ENCODE data around the gene TPCN2. TPM values are rescaled to one million over a fixed set of nuclear protein-coding genes. Genes with fewer than 3 reads are reported as not detected.

Gene TPCN2
- total and polyA plus RNA-seq, 11 donors: 4.1 to 17.6 (median 7.5) TPM

- TF ChIP-seq CTCF (IDR thresholded peaks at IDR 0.05): no peak
- TF ChIP-seq POLR2A (IDR thresholded peaks at IDR 0.05): no peak
- peaks cover 0 to 15% (median 1%) of the 10 kb centered on the region in 12 donors for H3K4me1 ChIP-seq
- H3K4me3 ChIP-seq: no peak overlapping the region
- no peak for ATAC-seq
- H3K27ac ChIP-seq: no peak overlapping the region
- no peaks in the 10 kb centered on the region for H3K27me3 ChIP-seq
- peaks cover 0 to 18% (median 4%) of the 10 kb centered on the region in 9 donors for H3K36me3 ChIP-seq
- H3K9me3 ChIP-seq: peaks cover 0 to 5% (median 0%) of the 10 kb centered on the region in 12 donors
- intact Hi-C loops (cut with DNase I): no loop called here
- no peak for DNase-seq
- 91 to 95% (median 92%) methylated on average over 11 to 13 of the region's 13 CpGs for WGBS, 4 donors
Measured at GRCh38 chr11:69096473-69096872, 47.7 kb downstream of the TPCN2 start.

- WGBS, 4 donors: 59 to 67% (median 63%) methylated on average over 12 to 16 of the region's 16 CpGs
- intact Hi-C loops (cut with DNase I): no loop called here
- Histone ChIP-seq H3K27me3 (no peaks in the 10 kb centered on the region), H3K4me1 (peaks cover 0 to 22% (median 5%) of the 10 kb centered on the region in 12 donors), H3K27ac (no peak overlapping the region), H3K36me3 (peaks cover 0 to 10% (median 4%) of the 10 kb centered on the region in 9 donors), H3K9me3 (no peaks in the 10 kb centered on the region), H3K4me3 (no peak overlapping the region)
- TF ChIP-seq CTCF (IDR thresholded peaks at IDR 0.05): no peak
- DNase-seq (no peak), ATAC-seq (no peak)
Measured at GRCh38 chr11:69097263-69097662, 48.5 kb downstream of the TPCN2 start.

- DNase-seq: no peak
Measured at GRCh38 chr11:69099180-69099579, 50.4 kb downstream of the TPCN2 start.

More at GRCh38 chr11:69099180-69099579, 50.4 kb downstream of the TPCN2 start:
- H3K4me3 ChIP-seq: no peak overlapping the region
- H3K27ac ChIP-seq: no peak overlapping the region
- H3K36me3 ChIP-seq: no peaks in the 10 kb centered on the region
- intact Hi-C loops (cut with DNase I): no loop called here
- H3K4me1 ChIP-seq: peaks cover 0 to 18% (median 5%) of the 10 kb centered on the region in 12 donors
- WGBS, 4 donors: 73 to 80% (median 79%) methylated on average over 16 to 17 of the region's 17 CpGs
- no peaks in the 10 kb centered on the region for H3K9me3 ChIP-seq
- TF ChIP-seq POLR2A (IDR thresholded peaks at IDR 0.05) (no peak), CTCF (IDR thresholded peaks at IDR 0.05) (no peak)
- no peaks in the 10 kb centered on the region for H3K27me3 ChIP-seq
- ATAC-seq: no peak

All from heart left ventricle (tissue), 16 donors.